C1 segment of cervical spinal cord (tissue), 14 donors: ENCODE measurements around the gene TPRN.

Source experiments
- DNase-seq, 14 donors: peaks; one replicate each; lab custom pipeline; 2025; lab: John Stamatoyannopoulos, UW

Gene TPRN

DNA sequence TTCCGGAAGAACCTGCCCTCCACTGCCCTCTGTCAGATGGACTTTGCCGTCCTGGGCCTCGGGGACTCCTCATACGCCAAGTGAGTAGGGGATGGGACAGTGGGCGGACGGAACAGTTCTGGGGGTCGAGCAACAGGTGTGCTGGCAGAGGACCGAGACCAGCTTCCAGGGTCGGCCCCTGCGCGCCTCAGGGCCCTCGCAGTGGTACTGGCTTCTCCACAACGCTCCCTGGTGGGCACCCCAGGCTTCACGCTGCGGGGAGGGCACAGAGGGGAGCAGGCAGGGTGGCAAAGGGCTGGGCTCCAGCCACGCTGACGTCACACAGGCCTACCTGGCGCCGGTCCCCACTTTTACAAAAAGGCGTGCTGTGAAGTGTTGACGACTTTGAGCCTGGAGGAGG lies 12.0 kb upstream of the TPRN start:
- DNase-seq, result no peak

DNA sequence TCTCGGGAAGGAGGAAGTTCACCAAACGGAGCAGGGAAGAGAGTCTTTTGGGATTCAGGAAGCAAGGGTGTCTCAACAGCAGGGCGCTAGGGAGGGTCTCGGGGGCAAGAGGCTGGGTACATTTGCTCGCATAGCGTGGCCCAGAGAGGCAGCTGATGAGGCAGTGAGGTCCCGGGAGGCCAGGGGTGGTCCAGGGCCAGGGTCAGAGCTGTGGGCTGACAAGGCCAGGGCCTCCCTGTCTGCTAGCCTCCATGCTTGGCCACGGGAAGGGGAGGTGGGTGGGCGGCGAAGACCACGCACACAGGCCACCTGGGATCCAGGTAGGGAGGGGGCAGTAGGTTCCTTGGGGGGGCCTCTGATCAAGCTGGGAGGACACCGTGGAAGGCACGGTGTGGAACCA lies 11.0 kb upstream of the TPRN start:
- DNase-seq, result no peak

DNA sequence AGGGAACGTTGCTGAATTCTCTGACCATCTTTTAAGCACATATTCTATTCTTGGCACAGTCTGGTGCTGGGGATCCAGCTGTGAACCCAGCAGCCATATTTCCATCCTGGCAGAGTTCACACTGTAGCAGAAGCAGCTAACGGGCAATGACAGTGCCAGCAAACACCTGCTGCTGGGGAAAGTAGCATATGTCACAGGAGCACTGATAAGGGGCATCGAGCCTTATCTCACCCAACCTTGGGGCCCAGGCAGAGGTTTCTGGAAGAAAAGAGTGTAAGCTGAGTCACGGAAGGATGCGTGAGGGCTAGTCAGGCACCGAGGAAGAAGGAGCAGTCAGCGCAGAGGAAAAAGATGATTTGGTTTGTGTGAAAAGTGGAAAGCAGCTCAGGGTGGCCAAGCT lies 6.1 kb upstream of the TPRN start:
- DNase-seq, result no peak

DNA sequence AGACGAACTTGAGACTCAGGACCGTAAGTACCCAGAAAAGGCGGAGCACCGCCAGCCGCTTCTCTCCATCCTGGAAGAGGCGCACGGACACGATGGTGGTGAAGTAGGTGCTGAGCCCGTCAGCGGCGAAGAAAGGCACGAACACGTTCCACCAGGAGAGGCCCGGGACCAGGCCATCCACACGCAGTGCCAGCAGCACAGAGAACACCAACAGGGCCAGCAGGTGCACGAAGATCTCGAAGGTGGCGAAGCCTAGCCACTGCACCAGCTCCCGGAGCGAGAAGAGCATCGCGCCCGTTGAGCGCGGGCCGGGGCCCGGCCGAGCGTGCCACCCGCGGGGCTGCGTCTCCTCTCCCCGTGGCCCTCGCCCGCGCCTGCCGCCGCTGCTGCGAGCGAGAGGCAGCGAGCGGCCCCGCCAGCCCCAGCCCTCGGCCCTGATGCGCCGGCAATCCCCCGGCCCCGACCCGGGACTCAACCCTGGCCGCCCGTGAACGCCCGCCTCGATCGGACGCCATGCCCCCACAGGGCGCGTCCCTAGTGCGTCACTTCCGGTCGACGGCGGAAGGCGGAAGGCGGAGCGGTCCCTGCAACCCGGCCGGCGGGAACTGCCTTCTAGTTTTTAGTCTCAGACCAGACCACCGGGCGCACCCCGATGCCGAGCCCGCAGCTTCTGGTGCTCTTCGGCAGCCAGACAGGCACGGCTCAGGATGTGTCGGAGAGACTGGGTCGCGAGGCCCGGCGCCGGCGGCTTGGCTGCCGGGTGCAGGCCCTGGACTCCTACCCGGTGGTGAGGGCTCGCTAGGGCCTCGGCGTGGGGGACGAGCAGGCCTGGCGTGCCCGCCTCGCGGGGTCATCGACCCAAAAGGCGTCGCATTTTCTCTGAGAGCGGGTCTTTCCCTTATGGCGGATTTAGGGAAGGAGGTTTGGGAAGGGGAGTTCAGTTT lies 4.9 kb upstream of the TPRN start, which contains the start of the genes NDOR1 and TMEM203:
TSS of gene NDOR1 (plus strand) at position 575 of the 944 bp plus-strand sequence. CDS start at position 653, 78 bp downstream.
TSS of gene TMEM203 (minus strand) at position 523 of the 944 bp plus-strand sequence. CDS start at position 289, 234 bp downstream.
- peak; percentile 26 to 94 (median 84) for DNase-seq

DNA sequence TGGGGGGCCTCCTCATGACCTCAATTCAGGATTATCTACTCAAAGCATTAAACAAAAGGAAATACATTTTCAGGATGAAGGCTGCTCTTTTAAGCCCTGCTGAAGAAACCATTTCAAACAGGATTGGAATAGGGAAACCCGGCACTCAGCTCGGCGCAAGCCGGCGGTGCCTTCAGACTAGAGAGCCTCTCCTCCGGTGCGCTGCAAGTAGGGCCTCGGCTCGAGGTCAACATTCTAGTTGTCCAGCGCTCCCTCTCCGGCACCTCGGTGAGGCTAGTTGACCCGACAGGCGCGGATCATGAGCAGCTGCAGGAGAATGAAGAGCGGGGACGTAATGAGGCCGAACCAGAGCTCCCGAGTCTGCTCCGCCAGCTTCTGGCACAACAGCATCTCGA lies 4.2 kb upstream of the TPRN start:
- DNase-seq, result no peak

DNA sequence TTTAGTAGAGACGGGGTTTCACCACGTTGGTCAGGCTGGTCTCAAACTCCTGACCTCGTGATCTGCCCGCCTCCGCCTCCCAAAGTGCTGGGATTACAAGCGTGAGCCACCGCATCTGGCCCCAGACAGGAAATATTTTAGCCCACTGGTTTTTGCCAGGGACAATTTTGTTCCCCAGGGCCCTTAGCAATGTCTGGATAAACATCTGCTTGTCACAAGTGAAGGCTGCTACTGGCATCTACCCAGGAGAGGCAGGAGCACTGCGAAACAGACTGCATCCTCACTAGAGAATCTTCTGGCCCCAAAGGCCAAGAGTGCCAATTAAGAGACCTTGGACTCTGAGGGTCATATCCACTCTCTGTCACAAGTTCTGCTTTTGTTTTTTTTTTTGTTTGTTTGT lies 2.4 kb upstream of the TPRN start:
- no peak for DNase-seq

DNA sequence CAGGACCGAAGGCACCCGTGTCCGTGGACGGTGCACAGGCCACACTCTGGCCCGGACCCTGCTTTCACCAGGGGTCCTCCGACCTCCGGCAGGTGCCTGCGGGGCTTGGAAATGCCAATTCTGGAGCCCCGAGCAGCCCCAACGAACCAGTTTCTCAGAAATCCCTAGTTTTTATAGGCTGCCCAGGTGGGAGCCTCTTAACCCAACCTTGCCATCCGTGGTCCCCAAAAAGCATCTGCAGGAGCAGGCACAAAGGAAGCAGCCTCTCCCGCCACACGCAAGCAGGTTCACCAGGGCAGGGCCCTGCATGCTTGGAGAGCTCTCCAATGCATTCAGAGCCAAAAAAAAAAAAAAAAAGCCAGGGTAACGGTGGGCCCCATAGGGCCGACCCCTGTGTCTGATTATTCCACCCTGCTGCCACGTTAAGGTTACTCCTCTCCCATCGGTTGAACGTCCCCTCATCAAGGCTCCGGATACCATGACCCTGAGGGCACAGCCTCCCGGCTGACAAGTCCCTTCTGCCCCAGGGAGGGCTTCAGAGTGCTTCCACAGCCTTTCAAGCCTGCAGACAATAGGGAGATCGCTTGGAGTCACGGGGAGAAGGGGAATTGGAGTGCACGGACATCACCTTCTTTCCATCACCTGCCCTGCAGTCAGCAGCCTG lies 796 bp upstream of the TPRN start:
- no peak for DNase-seq

DNA sequence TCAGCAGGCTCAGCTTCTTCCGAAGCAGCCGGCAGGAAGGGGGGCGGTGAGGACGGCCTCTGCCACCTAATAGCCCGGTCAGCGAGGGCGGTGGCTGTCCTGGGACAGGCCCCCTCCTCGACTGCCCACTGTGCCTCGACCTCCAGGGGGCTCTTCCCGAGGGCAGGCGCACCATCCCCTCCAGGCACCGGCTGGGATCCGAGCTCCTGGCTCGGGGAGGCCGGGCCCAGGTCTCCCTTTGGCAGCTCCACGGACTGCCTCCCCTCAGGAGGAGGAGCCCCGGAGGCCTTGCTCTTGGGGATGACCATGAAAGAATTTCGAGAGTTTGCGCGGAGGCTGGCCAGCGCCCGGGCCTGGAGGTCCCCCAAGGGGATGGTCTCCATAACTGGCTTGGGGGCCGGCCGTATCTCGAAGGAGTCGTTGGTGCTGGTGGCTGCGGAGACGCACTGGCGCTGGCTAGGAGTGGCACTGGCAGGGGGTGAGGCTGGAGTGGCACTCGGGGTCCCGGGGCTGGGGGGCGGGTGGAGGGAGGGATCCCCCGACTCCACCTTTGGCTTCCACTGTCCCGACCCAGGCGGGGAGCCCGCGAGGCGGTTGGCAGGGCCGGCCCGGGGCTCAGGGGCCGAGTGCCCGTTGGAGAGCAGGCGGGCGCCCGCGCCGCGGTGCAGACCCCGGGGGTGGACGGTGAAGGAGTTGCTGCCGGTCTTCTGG lies 975 bp downstream of the TPRN start:
- peak in 1 of 14 donors; percentile 20 for DNase-seq

DNA sequence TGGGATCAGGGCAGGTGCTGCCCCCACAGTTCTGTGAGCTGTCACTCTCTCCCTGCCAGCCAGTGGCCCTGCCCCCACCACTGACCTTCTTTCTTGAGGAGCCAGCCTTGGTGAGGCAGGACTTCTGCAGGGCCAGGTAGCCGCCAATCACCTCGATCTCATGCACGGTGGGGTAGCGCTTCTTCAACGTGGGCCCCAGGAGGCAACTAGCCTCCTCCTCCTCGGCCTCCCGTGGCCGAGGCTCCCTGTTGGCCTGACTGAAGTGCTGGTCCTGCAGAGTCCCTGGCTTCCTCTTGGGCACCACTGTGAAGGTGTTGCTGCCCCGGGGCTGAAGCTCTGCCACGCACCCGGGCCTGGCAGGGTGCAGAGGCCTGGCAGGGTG lies 1.6 kb downstream of the TPRN start:
- DNase-seq, result peak in 3 of 14 donors; percentile 22 to 80 (median 54)

DNA sequence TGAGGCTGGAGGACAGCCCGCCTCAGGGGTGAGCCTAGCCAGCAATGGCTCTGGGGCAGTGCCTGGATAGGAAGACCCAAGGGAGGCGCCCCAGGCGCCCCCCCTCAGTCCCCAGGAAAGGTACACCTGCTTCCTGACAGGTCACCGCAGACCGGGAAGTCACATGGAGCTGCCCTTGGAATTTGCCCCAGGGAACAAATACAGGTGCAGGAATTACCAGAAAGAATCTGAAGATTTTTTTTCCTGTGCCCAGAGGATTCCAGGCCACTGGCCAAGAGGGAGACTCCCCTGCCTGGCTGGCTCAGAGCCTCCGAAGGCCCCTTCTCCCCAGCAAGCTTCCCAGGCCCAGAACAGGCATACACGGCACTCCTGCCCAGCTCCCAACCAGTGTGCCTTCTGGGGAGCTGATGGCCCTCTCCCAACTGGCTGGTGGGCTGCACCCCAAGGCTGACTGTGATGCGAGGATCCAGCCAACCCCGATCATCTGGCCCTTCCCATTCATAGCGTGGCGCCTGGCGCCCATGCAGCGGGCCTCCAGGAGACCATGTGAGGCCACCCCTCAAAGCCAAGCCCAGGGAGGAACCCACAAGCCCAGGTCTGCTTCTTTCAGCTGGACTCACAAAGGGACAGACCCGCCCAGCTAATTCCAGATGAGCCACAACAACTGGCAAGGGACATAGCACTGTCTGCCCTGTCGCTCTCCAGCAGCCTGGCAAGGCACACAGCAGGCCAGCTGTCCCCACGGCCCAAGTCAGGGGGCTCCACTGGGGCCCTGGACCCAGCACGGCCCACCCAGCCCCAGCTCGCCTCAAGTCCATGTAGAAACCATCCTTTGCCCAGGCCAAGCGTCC lies 2.3 kb downstream of the TPRN start:
- DNase-seq, result peak in 3 of 14 donors; percentile 54 to 70 (median 60)

DNA sequence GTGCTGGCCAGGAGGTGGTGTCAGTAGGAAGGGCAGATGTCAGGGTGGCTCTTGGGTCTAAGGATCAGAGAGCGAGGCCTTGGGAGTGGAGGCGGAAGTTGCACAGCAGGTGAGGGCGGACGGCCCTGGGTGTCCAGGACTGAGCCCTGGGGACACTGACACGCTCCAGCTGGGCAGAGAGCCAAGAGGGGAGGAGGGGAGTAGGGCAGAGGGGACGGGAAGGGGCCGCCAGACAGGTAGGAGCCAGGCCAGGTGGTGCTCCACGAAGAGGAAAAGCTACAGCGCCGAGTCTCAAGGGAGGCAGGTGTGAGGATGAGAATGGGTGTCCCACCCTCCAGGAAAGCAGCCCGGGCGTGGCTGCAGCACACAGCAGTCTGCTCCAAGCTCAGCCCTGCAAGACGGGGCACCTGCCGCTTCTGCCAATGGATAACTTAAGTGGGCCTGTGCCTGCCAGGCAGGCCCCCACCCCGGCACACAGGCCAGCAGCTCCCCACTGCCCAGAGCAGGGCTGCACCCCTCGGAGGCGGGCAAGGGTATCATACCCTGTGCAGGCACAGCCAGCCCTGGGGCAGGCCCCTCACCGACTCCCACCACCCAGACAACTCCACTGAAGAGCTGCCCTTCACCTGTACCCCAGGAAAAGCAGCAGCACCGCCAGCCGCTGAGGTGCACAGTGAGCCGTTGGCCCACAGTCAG lies 4.9 kb downstream of the TPRN start:
- DNase-seq, result peak in 2 of 14 donors; percentile 12 to 37

DNA sequence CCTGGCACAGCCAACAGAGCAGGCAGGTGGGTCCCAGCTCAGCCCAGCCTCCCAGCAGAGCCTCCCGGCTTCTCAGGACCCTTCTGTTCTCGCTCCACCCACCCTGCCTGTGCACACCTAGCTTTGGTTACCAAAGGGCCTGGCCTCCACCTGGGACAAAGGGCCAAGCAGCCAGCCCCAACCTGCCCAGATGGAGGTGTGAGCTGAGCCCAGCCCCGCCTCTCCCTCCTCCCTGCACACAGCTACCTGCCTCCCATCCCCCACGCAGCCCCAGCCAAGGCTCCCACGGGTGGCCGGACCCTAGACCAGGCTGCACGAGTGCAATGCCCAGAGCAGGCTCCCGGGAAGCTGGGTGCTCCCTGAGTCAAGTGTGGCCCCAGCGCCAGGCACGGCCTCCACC lies 5.6 kb downstream of the TPRN start:
- peak in 2 of 14 donors; percentile 33 to 37 for DNase-seq

DNA sequence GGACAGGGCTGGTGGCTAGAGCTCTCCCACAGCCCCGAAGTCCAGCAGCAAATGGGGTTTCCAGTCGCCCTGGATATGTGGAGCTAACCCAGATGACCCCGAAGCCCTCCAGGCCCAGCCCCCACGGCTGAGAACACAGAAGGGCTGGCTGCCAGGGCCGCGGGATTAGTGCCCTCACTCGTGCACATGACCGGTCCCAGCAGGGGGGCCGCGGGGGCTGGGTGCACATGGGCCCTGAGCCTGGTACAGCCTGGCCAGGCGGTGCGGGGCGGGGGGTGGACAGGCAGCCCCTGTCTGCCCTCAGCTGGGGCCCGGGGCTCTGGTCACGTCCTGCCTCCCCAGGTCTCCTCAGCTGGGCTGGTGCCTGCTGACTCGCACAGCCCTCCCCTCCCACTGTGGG lies 6.2 kb downstream of the TPRN start:
- DNase-seq, result peak in 13 of 14 donors; percentile 37 to 93 (median 83)

DNA sequence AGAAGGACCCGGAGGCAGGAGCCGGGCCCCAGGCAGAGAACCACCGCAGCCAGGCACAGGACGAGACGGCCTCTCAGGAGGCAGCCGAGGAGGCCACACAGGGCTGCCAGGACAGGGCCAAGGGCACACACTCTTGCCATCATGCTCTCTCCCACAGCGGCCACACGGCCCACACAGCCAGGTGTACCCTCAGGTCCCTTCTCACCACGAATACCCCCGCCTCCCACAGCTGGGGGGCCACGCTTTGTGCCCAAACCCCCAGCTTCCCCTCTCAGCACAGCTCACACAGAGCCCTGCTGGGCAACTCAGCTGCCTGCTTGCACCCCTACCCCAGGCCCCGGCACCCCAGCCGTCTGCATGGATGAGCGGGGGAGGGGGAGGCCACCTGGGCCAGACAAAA lies 6.8 kb downstream of the TPRN start:
- no peak for DNase-seq

DNA sequence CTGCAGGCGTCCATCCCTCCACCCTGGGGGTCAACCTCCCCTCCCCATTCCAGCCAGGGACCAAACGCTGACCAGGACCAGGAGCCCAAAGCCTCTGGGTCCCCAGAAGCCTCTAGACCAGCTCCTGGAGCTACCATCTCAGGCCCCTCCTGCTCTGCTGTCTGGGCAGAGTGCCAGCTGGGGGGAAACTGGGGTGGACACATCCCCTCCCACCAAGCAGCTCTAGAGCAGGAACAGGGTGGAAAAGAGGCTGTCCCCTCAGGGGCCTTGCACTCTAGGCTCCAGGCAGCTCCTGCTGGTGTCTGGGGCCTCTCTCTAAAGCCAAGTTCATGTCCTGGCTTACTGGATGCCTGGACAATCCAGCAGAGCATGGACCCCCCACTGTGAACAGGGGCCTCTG lies 7.7 kb downstream of the TPRN start:
- no peak for DNase-seq

DNA sequence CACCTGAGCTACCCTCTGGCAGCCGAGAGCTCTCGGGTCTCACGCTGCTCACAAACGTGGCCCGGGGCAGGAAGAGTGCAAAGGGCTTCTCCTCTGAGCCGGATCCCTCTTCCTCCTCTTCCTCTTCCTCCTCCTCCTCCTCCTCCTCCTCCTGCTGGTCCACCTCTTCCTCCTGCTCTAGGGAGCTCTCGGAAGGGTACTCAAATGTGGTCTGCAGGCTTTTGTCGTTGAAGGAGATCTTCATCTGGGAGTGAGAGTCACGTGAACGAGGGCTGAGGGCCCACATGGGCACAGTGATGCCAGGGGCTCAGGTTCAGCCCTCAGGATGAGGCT lies 8.1 kb downstream of the TPRN start:
- DNase-seq, result no peak

DNA sequence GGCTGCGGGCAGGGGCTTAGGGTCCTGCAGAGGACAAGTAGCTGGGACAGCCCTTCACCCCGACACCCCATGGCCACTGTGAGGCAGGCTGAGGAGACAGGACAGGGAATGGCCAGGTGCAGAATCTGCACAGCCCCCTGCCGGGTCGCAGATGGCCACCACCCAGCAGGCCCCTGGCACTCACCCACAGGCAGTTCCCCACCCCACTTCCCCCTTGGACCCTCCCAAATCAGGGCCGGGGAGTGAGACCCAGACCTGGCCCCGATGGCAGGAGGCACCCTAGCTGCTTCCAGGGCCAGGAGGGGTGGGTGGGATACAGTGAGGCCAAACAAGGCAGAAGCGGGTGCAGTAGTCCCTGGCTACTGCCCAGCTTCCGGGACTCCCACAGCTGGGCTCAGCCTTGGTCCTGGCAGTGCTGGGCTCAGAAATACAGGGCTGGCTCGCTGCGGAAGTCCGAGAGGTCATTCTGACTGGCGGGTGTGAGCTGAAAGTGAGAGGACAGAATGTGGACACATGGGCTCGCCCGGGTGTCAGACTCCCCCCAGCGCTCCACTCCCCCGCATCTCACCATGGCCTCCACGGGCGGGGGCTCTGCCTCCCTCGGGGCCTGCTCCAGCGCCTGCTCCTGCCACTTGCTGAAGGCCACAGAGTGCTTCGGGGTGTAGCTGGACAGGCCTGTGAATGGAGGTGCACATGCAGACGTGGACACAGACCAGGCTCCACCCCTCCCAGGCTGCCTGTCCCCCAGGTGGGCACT lies 8.7 kb downstream of the TPRN start:
- peak in 10 of 14 donors; percentile 29 to 79 (median 46) for DNase-seq

DNA sequence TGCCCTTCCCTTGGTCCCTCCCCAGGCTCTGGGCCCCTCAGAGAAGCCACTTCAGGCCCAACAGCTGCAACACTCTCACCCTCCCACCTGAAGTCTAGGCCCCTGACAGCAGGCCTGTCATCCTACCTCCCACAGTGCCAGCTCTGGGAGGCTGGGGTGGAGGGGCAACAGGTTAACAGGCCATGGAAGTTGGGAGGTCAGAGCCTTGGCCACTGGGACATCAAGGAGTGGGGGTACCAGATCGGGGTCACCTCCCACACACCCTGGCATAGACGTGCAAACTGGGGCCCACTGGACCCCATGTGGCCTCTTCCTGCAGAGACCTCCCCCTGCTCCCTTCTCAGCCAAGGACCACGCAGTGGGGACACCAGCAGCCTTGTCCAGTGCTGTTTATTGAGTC lies 9.3 kb downstream of the TPRN start:
- DNase-seq, result no peak

DNA sequence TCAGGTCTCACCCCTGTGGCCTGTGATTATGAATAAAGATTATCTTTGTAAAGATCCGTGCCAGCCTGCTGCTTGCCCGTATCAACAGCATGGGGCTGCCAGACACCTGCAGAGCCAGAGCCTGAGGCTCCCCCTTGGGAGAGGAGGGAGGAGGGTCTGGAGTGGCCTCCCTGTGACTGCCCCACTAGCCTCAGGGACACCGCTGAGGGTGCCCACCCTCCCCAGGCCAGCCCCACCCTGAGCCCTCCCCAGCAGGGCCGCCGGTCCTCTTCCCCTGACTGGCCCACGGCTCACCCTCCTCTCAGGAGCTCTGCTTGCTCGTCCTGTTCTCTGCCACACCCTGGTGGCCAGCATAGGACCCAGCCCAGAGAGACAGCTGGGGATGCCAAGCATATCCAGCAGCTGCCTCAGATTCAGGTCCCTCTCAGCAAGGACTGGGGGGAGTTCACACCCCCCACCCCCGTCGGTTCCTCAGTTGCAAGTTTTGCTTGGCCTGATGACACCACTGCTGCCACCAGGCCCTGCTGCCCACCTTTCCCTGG lies 10.2 kb downstream of the TPRN start:
- peak in 1 of 14 donors; percentile 15 for DNase-seq
